ENCODE results near the gene WWOX.

DNA sequence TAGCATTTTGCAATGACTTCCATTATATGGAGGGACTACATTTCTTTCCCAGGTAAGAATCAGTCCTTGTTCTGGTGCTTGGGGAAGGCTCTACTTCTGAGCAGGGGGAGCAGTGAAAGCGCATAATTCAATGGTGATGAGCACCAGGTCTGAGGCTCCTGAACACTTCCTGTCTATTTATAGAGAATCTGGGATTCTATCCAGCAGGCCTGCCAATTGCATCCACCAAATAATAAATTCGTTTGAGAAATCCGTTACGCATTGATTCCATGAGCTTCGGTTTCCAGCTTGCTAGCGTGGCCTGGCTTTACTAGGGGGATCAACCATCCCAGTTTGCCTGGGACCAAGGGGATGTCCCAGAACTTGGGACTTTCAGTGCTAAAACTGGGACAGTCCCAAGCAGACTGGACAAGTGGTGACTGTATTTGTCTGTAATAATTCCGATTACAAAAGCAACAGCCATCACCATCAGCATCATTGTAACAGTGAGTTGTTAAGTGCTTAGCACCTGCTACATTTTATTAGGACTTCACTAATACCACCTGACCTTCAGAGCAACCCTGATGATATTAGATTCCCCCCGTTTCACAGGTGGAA, 1151.1 kb downstream of the WWOX start:
- TF ChIP-seq, protein P1, sequence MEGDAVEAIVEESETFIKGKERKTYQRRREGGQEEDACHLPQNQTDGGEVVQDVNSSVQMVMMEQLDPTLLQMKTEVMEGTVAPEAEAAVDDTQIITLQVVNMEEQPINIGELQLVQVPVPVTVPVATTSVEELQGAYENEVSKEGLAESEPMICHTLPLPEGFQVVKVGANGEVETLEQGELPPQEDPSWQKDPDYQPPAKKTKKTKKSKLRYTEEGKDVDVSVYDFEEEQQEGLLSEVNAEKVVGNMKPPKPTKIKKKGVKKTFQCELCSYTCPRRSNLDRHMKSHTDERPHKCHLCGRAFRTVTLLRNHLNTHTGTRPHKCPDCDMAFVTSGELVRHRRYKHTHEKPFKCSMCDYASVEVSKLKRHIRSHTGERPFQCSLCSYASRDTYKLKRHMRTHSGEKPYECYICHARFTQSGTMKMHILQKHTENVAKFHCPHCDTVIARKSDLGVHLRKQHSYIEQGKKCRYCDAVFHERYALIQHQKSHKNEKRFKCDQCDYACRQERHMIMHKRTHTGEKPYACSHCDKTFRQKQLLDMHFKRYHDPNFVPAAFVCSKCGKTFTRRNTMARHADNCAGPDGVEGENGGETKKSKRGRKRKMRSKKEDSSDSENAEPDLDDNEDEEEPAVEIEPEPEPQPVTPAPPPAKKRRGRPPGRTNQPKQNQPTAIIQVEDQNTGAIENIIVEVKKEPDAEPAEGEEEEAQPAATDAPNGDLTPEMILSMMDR (conservative IDR thresholded peaks at IDR 0.05): no peak
- TF ChIP-seq EZH2 (IDR thresholded peaks at IDR 0.05; ENCODE audit: low read depth): no peak

All from PC-9 (cell line).